Glomerular endothelial cell (primary cell): Measurements from ENCODE around the gene CLMN. TPM values are rescaled to one million over a fixed set of nuclear protein-coding genes. Genes with fewer than 3 reads are reported as not detected.

Source experiments
- DNase-seq: peaks from one replicate; pipeline ENCODE4 v3.0.0-alpha.2; 2011; ENCODE audit warnings: low read depth, low spot score; ENCODE audit errors: extremely low read depth
- total RNA-seq: library from RNA; depleted of rRNA; stranded (reverse); fragments of >200 nt; gene quantifications from 2 replicates; pipeline ENCODE4 v1.2.3, GENCODE V29; 2015

Gene CLMN
- 2.6 and 3.0 TPM in 2 replicates for total RNA-seq

- DNase-seq, result no peak
Observed at GRCh38 chr14:95319312-95320077, at the start of gene CLMN. TSS of gene CLMN (minus strand) at chr14:95319908. CDS start at chr14:95319792, 116 bp downstream.

- no peak for DNase-seq
Observed at GRCh38 chr14:95365401-95365800, 45.7 kb upstream of the CLMN start.

- no peak for DNase-seq
Observed at GRCh38 chr14:95364481-95365209, 44.9 kb upstream of the CLMN start.

- DNase-seq, result no peak
Observed at GRCh38 chr14:95363468-95363954, 43.8 kb upstream of the CLMN start.

GRCh38 chr14:95362138-95362494 is 42.4 kb upstream of the CLMN start:
- DNase-seq, result no peak

- peak; percentile 10 for DNase-seq
Observed at GRCh38 chr14:95361373-95362137, 41.8 kb upstream of the CLMN start.

- DNase-seq, result no peak
Observed at GRCh38 chr14:95360828-95361227, 41.1 kb upstream of the CLMN start.

GRCh38 chr14:95359994-95360826 is 40.5 kb upstream of the CLMN start:
- no peak for DNase-seq

GRCh38 chr14:95356245-95356869 is 36.6 kb upstream of the CLMN start:
- DNase-seq, result no peak

- DNase-seq, result no peak
Observed at GRCh38 chr14:95355422-95355821, 35.7 kb upstream of the CLMN start.

- no peak for DNase-seq
Observed at GRCh38 chr14:95354834-95355233, 35.1 kb upstream of the CLMN start.

GRCh38 chr14:95353664-95354063 is 34.0 kb upstream of the CLMN start:
- DNase-seq, result no peak

GRCh38 chr14:95353007-95353406 is 33.3 kb upstream of the CLMN start:
- no peak for DNase-seq

GRCh38 chr14:95352481-95352880 is 32.8 kb upstream of the CLMN start:
- no peak for DNase-seq

GRCh38 chr14:95349241-95349640 is 29.5 kb upstream of the CLMN start:
- DNase-seq, result no peak

GRCh38 chr14:95348395-95349080 is 28.8 kb upstream of the CLMN start:
- DNase-seq, result no peak

- DNase-seq, result no peak
Observed at GRCh38 chr14:95346820-95347219, 27.1 kb upstream of the CLMN start.

GRCh38 chr14:95346266-95346665 is 26.6 kb upstream of the CLMN start:
- DNase-seq, result no peak

- no peak for DNase-seq
Observed at GRCh38 chr14:95345032-95345431, 25.3 kb upstream of the CLMN start.
